Adipocyte (in vitro differentiated cells): ENCODE data around the gene DMBX1.

ENCODE experiments used
- DNase-seq: peaks from one replicate; pipeline ENCODE4 v3.0.0-alpha.2; 2015; ENCODE audit warnings: low read depth
- H3K27me3 ChIP-seq: replicated peaks from 2 replicates; pipeline ENCODE4 v1.7.0; 2013; ENCODE audit warnings: mild to moderate bottlenecking, low read length, moderate library complexity; ENCODE audit not compliant: control insufficient read depth, insufficient read depth
- H3K36me3 ChIP-seq: 2 replicates; pipeline ENCODE4 v1.7.0; 2013; ENCODE audit warnings: low read length, mild to moderate bottlenecking, moderate library complexity; ENCODE audit not compliant: control insufficient read depth, insufficient read depth, severe bottlenecking
- H3K4me1 ChIP-seq: 2 replicates; pipeline ENCODE4 v1.7.0; 2013; ENCODE audit warnings: mild to moderate bottlenecking, low read length, moderate library complexity; ENCODE audit not compliant: control insufficient read depth, insufficient read depth
- H3K4me3 ChIP-seq: 2 replicates; pipeline ENCODE4 v1.7.0; 2013; ENCODE audit warnings: mild to moderate bottlenecking, low read length, moderate library complexity
- H3K9ac ChIP-seq: 2 replicates; pipeline ENCODE4 v1.7.0; 2013; ENCODE audit warnings: mild to moderate bottlenecking, low read length, moderate library complexity
- H3K9me3 ChIP-seq: 2 replicates; pipeline ENCODE4 v1.7.0; 2013; ENCODE audit warnings: mild to moderate bottlenecking, low read length, moderate library complexity; ENCODE audit not compliant: control insufficient read depth

The DMBX1 gene

DNA sequence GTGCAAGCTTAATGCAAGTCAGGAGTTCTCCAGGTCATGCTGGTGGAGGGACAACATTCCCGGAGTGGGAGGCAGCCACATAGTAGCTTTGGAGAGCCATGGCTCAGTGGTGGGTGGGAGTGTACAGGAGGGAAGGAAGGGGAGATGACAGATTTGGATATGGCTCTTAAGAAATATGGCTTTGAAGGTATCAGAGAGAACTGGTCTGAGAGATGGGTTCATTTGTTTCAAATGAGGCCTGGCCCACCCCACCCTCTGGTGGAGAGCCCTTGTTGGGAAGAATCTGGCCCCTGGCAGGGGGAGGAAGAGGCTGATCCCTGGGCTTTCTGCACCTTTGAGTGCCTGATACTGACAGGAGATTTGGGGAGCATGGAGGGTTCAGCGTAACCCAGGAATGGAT is 6.1 kb downstream of the DMBX1 start:
- Histone ChIP-seq H3K4me3 (no peak overlapping the region), H3K36me3 (no peaks in the 10 kb centered on the region), H3K9ac (no peak overlapping the region), H3K9me3 (peaks cover 5% of the 10 kb centered on the region), H3K27me3 (peaks cover 79% of the 10 kb centered on the region), H3K4me1 (no peaks in the 10 kb centered on the region)
- DNase-seq: no peak

- Histone ChIP-seq H3K9me3 (peaks cover 4% of the 10 kb centered on the region), H3K4me1 (no peaks in the 10 kb centered on the region), H3K9ac (no peak overlapping the region), H3K4me3 (no peak overlapping the region), H3K36me3 (no peaks in the 10 kb centered on the region), H3K27me3 (peaks cover 78% of the 10 kb centered on the region)
- DNase-seq: no peak
Measured at GRCh38 chr1:46496505-46496904, 6.9 kb downstream of the DMBX1 start.

GRCh38 chr1:46497020-46497419 is 7.4 kb downstream of the DMBX1 start:
- Histone ChIP-seq H3K27me3 (peaks cover 78% of the 10 kb centered on the region), H3K9me3 (no peaks in the 10 kb centered on the region), H3K4me3 (no peak overlapping the region), H3K9ac (no peak overlapping the region), H3K36me3 (no peaks in the 10 kb centered on the region), H3K4me1 (no peaks in the 10 kb centered on the region)
- DNase-seq: no peak

DNA sequence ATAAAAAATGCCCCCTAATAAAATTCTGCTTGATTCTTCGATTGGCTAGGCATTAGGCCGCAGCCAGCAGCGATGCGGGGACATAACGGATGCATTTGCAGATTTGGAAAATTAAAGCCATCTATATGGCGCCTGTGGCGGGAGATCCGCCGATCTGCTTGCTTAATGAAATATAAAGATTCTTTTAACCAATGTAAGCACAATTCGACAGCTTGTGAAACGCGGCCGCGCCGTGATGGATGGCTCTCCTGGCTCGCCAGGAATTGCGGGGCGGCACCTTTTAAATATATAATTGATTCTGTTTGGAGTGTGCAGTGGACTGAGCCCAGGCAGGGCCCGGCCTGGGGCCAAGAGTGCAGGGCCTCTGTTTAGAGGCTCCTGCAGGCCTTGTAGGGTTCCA is 8.0 kb downstream of the DMBX1 start:
- Histone ChIP-seq H3K4me1 (no peaks in the 10 kb centered on the region), H3K4me3 (no peak overlapping the region), H3K36me3 (no peaks in the 10 kb centered on the region), H3K9ac (no peak overlapping the region), H3K27me3 (peaks cover 76% of the 10 kb centered on the region), H3K9me3 (no peaks in the 10 kb centered on the region)
- DNase-seq: no peak

GRCh38 chr1:46501528-46501927 is 11.9 kb downstream of the DMBX1 start:
- H3K9ac ChIP-seq: no peak overlapping the region
- DNase-seq: no peak
- no peaks in the 10 kb centered on the region for H3K9me3 ChIP-seq
- H3K36me3 ChIP-seq: no peaks in the 10 kb centered on the region
- no peak overlapping the region for H3K4me3 ChIP-seq
- peaks cover 4% of the 10 kb centered on the region for H3K4me1 ChIP-seq
- H3K27me3 ChIP-seq: peaks cover 49% of the 10 kb centered on the region

- no peak for DNase-seq
- H3K9ac ChIP-seq: no peak overlapping the region
- H3K36me3 ChIP-seq: no peaks in the 10 kb centered on the region
- no peaks in the 10 kb centered on the region for H3K9me3 ChIP-seq
- peaks cover 13% of the 10 kb centered on the region for H3K4me1 ChIP-seq
- no peak overlapping the region for H3K4me3 ChIP-seq
- H3K27me3 ChIP-seq: peaks cover 37% of the 10 kb centered on the region
Measured at GRCh38 chr1:46503421-46503820, 13.8 kb downstream of the DMBX1 start.

DNA sequence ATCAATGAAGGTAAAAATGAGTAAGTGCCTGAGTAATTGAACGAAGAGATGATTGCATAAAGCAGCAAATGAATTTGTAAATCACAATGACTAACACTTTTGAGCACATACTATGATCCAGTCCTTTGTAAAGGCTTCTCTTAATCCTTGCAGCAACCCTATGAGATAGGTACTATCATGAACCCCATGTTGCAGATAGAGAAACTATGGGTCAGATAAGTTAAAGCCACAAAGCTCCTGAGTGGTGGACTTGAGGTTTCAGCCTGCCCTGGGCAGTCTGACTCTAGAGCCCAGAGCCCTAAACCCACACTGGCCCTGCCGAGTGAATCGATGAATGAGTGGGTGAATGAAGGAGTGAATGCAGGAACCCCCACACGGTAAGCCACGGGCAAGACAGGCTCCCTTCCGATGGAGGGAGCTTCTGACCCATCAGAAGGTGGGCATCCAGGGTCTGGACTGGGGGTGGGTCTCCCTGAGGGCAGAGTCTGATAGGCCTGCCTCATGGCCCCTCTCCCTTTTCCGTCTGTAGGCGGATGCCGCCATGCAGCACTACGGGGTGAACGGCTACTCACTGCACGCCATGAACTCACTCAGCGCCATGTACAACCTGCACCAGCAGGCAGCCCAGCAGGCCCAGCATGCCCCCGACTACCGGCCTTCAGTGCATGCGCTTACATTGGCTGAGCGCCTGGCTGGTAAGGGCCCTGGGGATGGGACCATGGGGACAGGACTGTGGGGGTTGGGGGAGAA is 17.0 kb downstream of the DMBX1 start:
- no peaks in the 10 kb centered on the region for H3K36me3 ChIP-seq
- H3K9me3 ChIP-seq: no peaks in the 10 kb centered on the region
- H3K27me3 ChIP-seq: peaks cover 16% of the 10 kb centered on the region
- H3K4me3 ChIP-seq: no peak overlapping the region
- peaks cover 13% of the 10 kb centered on the region for H3K4me1 ChIP-seq
- no peak overlapping the region for H3K9ac ChIP-seq
- no peak for DNase-seq

GRCh38 chr1:46508757-46509156 is 19.1 kb downstream of the DMBX1 start:
- DNase-seq: no peak
- H3K27me3 ChIP-seq: peaks cover 9% of the 10 kb centered on the region
- peaks cover 13% of the 10 kb centered on the region for H3K4me1 ChIP-seq
- no peak overlapping the region for H3K4me3 ChIP-seq
- no peak overlapping the region for H3K9ac ChIP-seq
- H3K36me3 ChIP-seq: no peaks in the 10 kb centered on the region
- H3K9me3 ChIP-seq: no peaks in the 10 kb centered on the region

GRCh38 chr1:46510341-46510997 is 20.8 kb downstream of the DMBX1 start:
- Histone ChIP-seq H3K4me3 (no peak overlapping the region), H3K9me3 (no peaks in the 10 kb centered on the region), H3K9ac (no peak overlapping the region), H3K27me3 (peaks cover 23% of the 10 kb centered on the region), H3K4me1 (peaks cover 13% of the 10 kb centered on the region), H3K36me3 (no peaks in the 10 kb centered on the region)
- DNase-seq: no peak

- no peak for DNase-seq
- Histone ChIP-seq H3K36me3 (no peaks in the 10 kb centered on the region), H3K9ac (no peak overlapping the region), H3K27me3 (peaks cover 28% of the 10 kb centered on the region), H3K9me3 (no peaks in the 10 kb centered on the region), H3K4me3 (no peak overlapping the region), H3K4me1 (peaks cover 13% of the 10 kb centered on the region)
Measured at GRCh38 chr1:46510998-46511365, 21.3 kb downstream of the DMBX1 start.

- no peak for DNase-seq
- Histone ChIP-seq H3K4me1 (peaks cover 3% of the 10 kb centered on the region), H3K27me3 (peaks cover 28% of the 10 kb centered on the region)
Measured at GRCh38 chr1:46512135-46512791, 22.6 kb downstream of the DMBX1 start.

More at GRCh38 chr1:46512135-46512791, 22.6 kb downstream of the DMBX1 start:
- H3K9me3 ChIP-seq: no peaks in the 10 kb centered on the region
- H3K9ac ChIP-seq: no peak overlapping the region
- no peak overlapping the region for H3K4me3 ChIP-seq
- H3K36me3 ChIP-seq: no peaks in the 10 kb centered on the region
